NCI-H1105 treated with DMSO at 0.1 percent for 48 hours (cell line): ENCODE results near the gene ITPA.
A peak's percentile ranks its signal among the peaks of the same experiment; 100 is the strongest.

ENCODE experiments used
- DNase-seq: peaks from one replicate; lab custom pipeline; 2025; lab: John Stamatoyannopoulos, UW

ITPA gene

GRCh38 chr20:3209257-3209945 is at the start of gene ITPA:
ITPA (plus strand) TSS chr20:3209498; CDS start chr20:3209552, 54 bp downstream.
- peak; percentile 37 for DNase-seq

- no peak for DNase-seq
Observed at GRCh38 chr20:3160418-3160817, 48.9 kb upstream of the ITPA start.

DNA sequence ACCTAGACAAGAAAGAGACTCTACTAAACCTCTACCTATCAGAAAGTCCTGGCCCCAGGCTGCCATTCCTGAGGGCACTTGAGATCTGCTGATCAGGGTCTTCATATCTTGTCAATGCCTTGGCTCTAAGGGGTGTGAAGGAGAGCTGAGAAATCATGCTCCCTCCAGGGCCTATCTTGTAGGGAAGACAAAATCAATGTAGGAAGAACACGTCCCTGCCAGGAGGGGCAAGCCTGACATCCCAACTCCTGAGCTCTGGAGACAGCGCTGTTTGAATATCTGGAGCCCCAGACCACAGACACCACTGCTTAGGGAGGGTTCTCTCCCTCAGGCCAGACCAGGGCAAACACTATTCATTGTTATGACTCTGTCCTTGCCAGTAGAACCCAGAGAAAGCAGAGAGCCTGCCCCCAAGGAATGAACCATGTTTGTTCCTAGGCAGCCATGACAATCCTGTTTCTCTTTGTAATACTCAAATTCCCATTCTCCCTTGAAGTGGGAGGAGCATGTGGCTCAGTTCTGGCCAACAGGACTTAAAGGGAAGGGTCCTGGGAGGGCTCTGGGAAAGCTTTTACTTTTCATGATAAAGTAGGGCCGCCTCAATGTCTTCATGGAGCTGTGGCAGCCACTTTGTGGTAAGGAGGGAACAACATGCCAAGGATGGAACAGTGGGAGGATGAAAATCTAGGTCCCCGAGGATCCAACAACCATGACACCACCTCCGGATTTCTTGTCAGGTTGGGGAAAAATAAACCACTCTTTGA is 47.8 kb upstream of the ITPA start:
- no peak for DNase-seq

GRCh38 chr20:3162080-3162611 is 47.2 kb upstream of the ITPA start:
- DNase-seq, result peak; percentile 83

- no peak for DNase-seq
Observed at GRCh38 chr20:3163099-3164042, 45.9 kb upstream of the ITPA start.

GRCh38 chr20:3164043-3164762 is 45.1 kb upstream of the ITPA start:
- DNase-seq, result no peak

DNA sequence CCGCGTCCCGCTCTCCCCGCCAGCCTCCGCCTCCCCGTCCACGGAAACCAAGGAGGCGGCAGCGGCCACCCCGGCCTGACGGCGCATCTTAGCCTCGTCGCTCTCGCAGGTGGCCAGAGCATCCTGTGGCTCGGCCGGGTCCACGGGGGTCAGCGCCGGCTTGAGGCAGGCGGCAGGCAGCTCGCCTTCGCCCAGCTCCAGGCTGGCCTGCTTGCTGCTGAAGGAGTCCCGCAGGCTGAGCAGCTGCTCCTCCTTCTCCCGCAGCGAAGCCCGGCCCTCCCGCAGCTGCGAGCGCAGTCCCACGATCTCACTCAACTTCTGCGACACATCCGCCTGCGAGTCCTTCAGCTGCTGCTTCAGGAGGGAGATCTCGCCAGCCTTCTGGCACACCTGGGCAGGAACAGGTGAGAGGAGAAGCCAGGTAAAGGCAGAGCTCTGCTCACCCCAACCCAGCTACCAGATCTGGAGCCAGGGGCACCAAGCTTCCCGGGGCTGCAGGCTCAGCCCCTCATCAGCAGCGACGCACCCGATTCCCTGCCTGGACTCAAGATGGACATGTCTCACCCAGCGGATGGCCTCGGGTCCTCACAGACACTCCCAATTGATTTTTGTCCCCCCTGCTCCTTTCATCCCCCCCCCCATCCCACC is 44.4 kb upstream of the ITPA start:
- no peak for DNase-seq

DNA sequence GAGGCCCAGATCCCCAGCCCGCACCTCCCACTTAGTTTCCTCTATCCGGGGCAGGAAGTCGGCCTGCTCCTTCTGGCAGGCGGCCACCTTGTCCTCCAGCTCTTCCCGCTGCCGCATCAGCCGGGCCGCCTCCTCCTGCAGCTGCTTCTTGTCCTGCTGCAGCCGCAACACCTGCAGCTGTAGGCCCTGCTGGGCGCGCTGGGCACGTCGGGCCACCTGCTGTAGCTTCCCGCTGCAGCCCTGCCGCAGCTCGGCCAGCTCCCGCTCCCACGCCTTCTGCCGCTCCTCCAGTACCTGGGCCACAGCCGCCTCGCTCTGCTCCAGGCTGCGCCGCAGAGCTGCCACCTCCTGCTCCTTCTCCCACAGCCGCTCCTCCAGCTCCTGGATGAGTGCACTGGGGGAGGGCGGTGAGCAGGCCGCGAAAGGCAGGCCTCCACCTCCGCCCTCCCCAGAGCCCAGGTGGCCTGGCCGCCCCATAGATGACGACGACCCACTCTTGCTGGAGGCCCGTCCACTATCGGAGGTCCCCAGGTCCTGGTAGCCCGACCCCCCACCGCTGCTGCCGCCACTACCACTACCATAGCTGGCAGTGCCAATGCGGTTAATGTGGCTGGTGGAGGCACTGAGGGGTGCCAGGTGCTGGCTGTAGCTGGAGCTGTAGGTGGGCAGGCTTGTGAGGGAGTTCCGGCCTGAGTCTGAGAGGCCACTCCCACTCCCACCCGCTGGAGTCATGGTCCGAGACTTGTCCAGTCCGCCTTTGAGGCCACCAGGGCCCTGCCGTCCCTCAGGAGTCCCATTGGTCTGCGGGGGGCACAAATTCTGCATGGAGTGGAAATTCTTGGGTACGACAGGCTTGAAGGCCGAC is 43.6 kb upstream of the ITPA start:
- DNase-seq, result no peak

DNA sequence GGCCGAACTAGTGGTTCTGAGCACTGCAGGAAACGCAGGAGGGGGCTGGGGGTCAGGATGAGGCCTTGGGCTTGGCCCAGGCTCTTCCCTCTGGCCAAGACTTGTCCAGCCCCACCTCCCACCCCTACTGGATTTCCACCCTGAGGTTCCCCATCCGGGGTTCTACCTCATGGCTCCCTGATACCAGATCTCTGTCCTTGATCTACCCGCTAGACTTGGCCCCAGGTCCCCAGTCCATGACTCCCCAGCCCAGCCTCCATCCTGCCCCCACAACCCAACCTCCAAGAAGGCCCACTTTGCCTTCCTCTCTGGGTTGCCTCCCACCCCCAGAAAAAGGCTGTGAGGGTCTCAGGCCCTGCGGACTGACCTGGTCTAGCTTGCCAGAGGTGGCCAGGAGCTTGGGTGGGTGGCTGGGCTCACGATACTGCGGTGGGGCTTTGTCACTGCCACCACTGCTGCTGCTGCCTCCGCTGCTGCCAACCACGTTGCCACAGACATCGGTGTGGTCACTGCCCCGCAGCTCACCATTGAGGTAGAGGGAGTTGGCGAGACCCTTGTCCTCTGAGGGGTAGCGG is 42.9 kb upstream of the ITPA start:
- DNase-seq, result no peak

GRCh38 chr20:3166913-3167342 is 42.4 kb upstream of the ITPA start:
- no peak for DNase-seq

GRCh38 chr20:3167738-3168078 is 41.6 kb upstream of the ITPA start:
- DNase-seq, result no peak

DNA sequence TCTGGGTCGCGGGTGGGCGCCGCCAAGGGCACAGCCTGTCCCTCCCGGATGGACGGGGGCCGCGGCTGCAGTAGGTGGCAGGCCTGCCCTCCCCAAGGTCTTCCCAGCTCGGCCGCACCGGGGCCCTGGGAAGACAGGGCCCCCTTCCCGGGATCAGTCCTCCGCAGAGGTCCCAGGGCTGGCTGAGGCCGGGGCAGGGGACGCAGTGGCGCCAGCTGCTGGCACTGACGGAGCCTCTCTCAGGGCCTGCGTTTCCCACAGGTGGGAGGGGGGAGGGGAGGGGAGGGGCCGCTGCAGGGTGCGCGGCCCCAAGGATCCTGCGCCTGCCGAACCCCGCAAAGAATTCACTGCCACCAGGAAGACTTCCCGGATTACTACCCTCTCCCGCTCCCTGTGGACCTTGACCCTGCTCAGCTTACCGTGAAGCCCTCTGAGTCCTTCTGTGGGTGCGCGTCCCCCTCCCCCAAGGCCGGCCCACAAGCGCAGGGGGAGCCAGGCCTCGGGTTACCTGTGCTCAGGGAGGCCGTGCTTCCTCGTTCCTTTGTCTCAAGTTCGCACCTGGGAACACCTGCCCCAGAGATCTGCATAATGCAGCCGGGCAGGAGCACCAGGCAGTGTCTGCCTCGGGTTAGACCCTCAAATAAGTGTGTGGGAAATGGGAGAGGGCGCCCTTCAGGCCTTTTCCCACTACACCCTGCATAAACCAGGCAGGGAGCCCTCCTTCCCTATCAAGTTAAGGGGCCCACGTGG is 41.0 kb upstream of the ITPA start:
- no peak for DNase-seq

- DNase-seq, result no peak
Observed at GRCh38 chr20:3168829-3169590, 40.3 kb upstream of the ITPA start.

DNA sequence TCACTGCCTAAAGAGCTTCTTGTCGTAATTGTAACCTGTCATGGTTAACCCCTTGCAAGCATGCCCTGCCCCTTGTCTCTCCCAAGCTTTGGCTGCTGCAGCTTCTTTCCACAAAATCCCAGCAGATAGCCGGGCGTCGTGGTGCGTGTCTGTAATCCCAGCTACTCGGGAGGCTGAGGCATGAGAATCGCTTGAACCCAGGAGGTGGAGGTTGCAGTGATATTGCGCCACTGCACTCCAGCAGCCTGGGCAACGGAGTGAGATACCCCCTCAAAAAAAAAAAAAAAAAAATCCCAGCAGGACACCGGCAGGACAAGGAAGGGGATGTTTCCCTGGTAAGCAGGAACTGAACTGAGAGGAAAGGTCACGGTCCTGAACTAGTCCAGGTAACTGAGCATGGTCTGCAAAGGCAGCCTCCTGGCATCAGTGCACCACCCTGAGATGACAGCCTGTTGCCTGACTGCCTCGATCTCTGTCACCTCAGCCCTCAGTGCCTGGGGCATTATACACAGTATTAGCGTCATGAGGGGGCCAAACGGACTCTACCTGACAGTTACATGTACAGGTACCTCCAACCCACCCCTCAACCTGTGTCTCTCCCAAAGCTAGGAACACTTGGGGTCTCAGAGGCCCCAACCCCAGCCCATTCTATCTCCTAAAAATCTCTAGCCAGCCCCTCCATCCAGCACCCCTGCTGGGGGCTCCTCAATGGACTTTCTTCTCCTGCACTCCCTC is 37.7 kb upstream of the ITPA start:
- DNase-seq, result no peak

- no peak for DNase-seq
Observed at GRCh38 chr20:3172126-3172932, 37.0 kb upstream of the ITPA start.

- DNase-seq, result peak; percentile 55
Observed at GRCh38 chr20:3172933-3173609, 36.2 kb upstream of the ITPA start, which contains the start of gene LZTS3. LZTS3 (minus strand) TSS chr20:3173549; CDS start chr20:3167163, 6,386 bp downstream.
